SH-SY5Y (cell line): Measurements from ENCODE around the gene CYBRD1.

Experiments
- GATA2 ChIP-seq: IDR thresholded peaks from 2 replicates; pipeline ENCODE4 v1.6.1; 2011; ENCODE audit warnings: mild to moderate bottlenecking, low read depth, low read length
- GATA3 ChIP-seq: IDR thresholded peaks from 2 replicates; pipeline ENCODE4 v1.6.1; 2011; ENCODE audit warnings: low read depth, mild to moderate bottlenecking, low read length, moderate library complexity

GRCh38 chr2:171587132-171587531, 64.9 kb downstream of the CYBRD1 start:
- TF ChIP-seq GATA2 (no peak), GATA3 (no peak)
